Myocyte (in vitro differentiated cells): ENCODE measurements around the gene MTARC1. TPM values are rescaled to one million over a fixed set of nuclear protein-coding genes. Genes with fewer than 3 reads are reported as not detected.

Source experiments
- DNase-seq: peaks from one replicate; pipeline ENCODE4 v3.0.0-alpha.2; 2012; ENCODE audit warnings: low read depth
- total RNA-seq: library from RNA; depleted of rRNA; stranded (reverse); fragments of >200 nt; gene quantifications from 2 replicates; pipeline ENCODE4 v1.2.3, GENCODE V29; 2014

The MTARC1 gene
- total RNA-seq, 1 donor from 2014 or later = 0.51 TPM

- DNase-seq = no peak
Observed at GRCh38 chr1:220804202-220804586, 17.5 kb downstream of the MTARC1 start.

- DNase-seq = no peak
Observed at GRCh38 chr1:220806408-220806807, 19.7 kb downstream of the MTARC1 start.

- no peak for DNase-seq
Observed at GRCh38 chr1:220807726-220808125, 21.0 kb downstream of the MTARC1 start.

- DNase-seq = peak; percentile 79
Observed at GRCh38 chr1:220808345-220809186, 21.9 kb downstream of the MTARC1 start.

GRCh38 chr1:220809187-220809550, 22.5 kb downstream of the MTARC1 start:
- no peak for DNase-seq

GRCh38 chr1:220809704-220810103, 23.0 kb downstream of the MTARC1 start:
- no peak for DNase-seq

- DNase-seq = peak; percentile 83
Observed at GRCh38 chr1:220810179-220810653, 23.5 kb downstream of the MTARC1 start.

- peak; percentile 37 for DNase-seq
Observed at GRCh38 chr1:220810963-220811362, 24.2 kb downstream of the MTARC1 start.

GRCh38 chr1:220811695-220812094, 25.0 kb downstream of the MTARC1 start:
- no peak for DNase-seq

GRCh38 chr1:220812308-220812707, 25.6 kb downstream of the MTARC1 start:
- no peak for DNase-seq

- DNase-seq = no peak
Observed at GRCh38 chr1:220813013-220813412, 26.3 kb downstream of the MTARC1 start.

GRCh38 chr1:220815409-220815808, 28.7 kb downstream of the MTARC1 start:
- no peak for DNase-seq

GRCh38 chr1:220817907-220818306, 31.2 kb downstream of the MTARC1 start:
- peak; percentile 86 for DNase-seq

GRCh38 chr1:220818421-220819173, 31.9 kb downstream of the MTARC1 start:
- DNase-seq = peak; percentile 93

- DNase-seq = peak; percentile 55
Observed at GRCh38 chr1:220819467-220820026, 32.8 kb downstream of the MTARC1 start.

GRCh38 chr1:220824031-220824989, 37.6 kb downstream of the MTARC1 start:
- no peak for DNase-seq

GRCh38 chr1:220825819-220826551, 39.3 kb downstream of the MTARC1 start:
- DNase-seq = no peak

- DNase-seq = no peak
Observed at GRCh38 chr1:220826729-220827128, 40.0 kb downstream of the MTARC1 start.

- DNase-seq = no peak
Observed at GRCh38 chr1:220827445-220828178, 40.9 kb downstream of the MTARC1 start.

GRCh38 chr1:220828179-220828490, 41.4 kb downstream of the MTARC1 start:
- no peak for DNase-seq
